Astrocyte (in vitro differentiated cells and primary cell): ENCODE results near the gene A4GALT. TPM values are rescaled to one million over a fixed set of nuclear protein-coding genes. Genes with fewer than 3 reads are reported as not detected.

Experiments used
- DNase-seq: peaks from one replicate; pipeline ENCODE4 v3.0.0-alpha.2; 2010; ENCODE audit warnings: low read depth
- FAIRE-seq: peaks from 2 replicates; lab custom pipeline; 2011; peaks lifted over from hg19 to GRCh38; lab: Jason Lieb, UNC
- H2AFZ ChIP-seq: 2 replicates; pipeline ENCODE4 v1.6.0; 2012; ENCODE audit warnings: low read depth, low read length, inconsistent platforms
- H3K27ac ChIP-seq: 2 replicates; pipeline ENCODE4 v1.5.1; 2011; ENCODE audit warnings: low read depth, low read length, inconsistent platforms
- H3K27me3 ChIP-seq: 2 replicates; pipeline ENCODE4 v1.6.0; 2011; ENCODE audit warnings: low read length, inconsistent platforms; ENCODE audit not compliant: insufficient read depth
- H3K36me3 ChIP-seq: 2 replicates; pipeline ENCODE4 v1.5.1; 2011; ENCODE audit warnings: low read length, inconsistent platforms; ENCODE audit not compliant: insufficient read depth
- H3K4me1 ChIP-seq: 2 replicates; pipeline ENCODE4 v1.5.1; 2011; ENCODE audit warnings: low read length, inconsistent platforms; ENCODE audit not compliant: insufficient read depth
- H3K4me2 ChIP-seq: 2 replicates; pipeline ENCODE4 v1.6.0; 2012; ENCODE audit warnings: low read length, inconsistent platforms
- H3K4me3 ChIP-seq: 2 replicates; pipeline ENCODE4 v1.5.1; 2011; ENCODE audit warnings: low read depth, mild to moderate bottlenecking, low read length, inconsistent platforms; ENCODE audit not compliant: insufficient read depth
- H3K79me2 ChIP-seq: 2 replicates; pipeline ENCODE4 v1.6.0; 2012; ENCODE audit warnings: mild to moderate bottlenecking, low read length, inconsistent platforms; ENCODE audit not compliant: insufficient read depth
- H3K9ac ChIP-seq: 2 replicates; pipeline ENCODE4 v1.6.0; 2012; ENCODE audit warnings: mild to moderate bottlenecking, low read length, inconsistent platforms
- H3K9me3 ChIP-seq: 2 replicates; pipeline ENCODE4 v1.5.1; 2012; ENCODE audit warnings: low read depth, mild to moderate bottlenecking, low read length, inconsistent platforms; ENCODE audit not compliant: insufficient read depth
- H4K20me1 ChIP-seq: 2 replicates; pipeline ENCODE4 v1.6.0; 2012; ENCODE audit warnings: low read length, inconsistent platforms; ENCODE audit not compliant: insufficient read depth
- H3K27ac Mint-ChIP-seq: one replicate; pipeline ENCODE4 v1.8.0; 2021; ENCODE audit warnings: mild to moderate bottlenecking, mixed read lengths; ENCODE audit not compliant: unreplicated experiment
- H3K27me3 Mint-ChIP-seq: one replicate; pipeline ENCODE4 v1.8.0; 2021; ENCODE audit warnings: low read depth, mixed read lengths; ENCODE audit not compliant: unreplicated experiment
- H3K36me3 Mint-ChIP-seq: one replicate; pipeline ENCODE4 v1.8.0; 2021; ENCODE audit warnings: low read depth, mixed read lengths; ENCODE audit not compliant: unreplicated experiment
- H3K4me1 Mint-ChIP-seq: one replicate; pipeline ENCODE4 v1.8.0; 2021; ENCODE audit warnings: low read depth, mixed read lengths; ENCODE audit not compliant: unreplicated experiment
- H3K4me3 Mint-ChIP-seq: one replicate; pipeline ENCODE4 v1.8.0; 2021; ENCODE audit warnings: mild to moderate bottlenecking, moderate library complexity, mixed read lengths; ENCODE audit not compliant: unreplicated experiment
- H3K9me3 Mint-ChIP-seq: one replicate; pipeline ENCODE4 v1.8.0; 2021; ENCODE audit warnings: mild to moderate bottlenecking, mixed read lengths; ENCODE audit not compliant: unreplicated experiment
- EZH2 ChIP-seq: IDR thresholded peaks from 2 replicates; pipeline ENCODE4 v1.6.1; 2012; ENCODE audit warnings: mild to moderate bottlenecking, low read length, inconsistent platforms; ENCODE audit not compliant: insufficient read depth
- total RNA-seq: library from RNA; stranded (reverse); gene quantifications from 2 replicates; pipeline ENCODE4 v1.2.1, GENCODE V29; 2021
- TF ChIP-seq, protein P1 (sequence below): IDR thresholded peaks from 2 replicates; pipeline ENCODE4 v1.5.1; 2011; ENCODE audit warnings: low read depth, mild to moderate bottlenecking, inconsistent platforms, low read length, moderate library complexity; ENCODE audit not compliant: insufficient read depth

The A4GALT gene
- total RNA-seq, 1 donor from 2014 or later, result 1.9 TPM

DNA sequence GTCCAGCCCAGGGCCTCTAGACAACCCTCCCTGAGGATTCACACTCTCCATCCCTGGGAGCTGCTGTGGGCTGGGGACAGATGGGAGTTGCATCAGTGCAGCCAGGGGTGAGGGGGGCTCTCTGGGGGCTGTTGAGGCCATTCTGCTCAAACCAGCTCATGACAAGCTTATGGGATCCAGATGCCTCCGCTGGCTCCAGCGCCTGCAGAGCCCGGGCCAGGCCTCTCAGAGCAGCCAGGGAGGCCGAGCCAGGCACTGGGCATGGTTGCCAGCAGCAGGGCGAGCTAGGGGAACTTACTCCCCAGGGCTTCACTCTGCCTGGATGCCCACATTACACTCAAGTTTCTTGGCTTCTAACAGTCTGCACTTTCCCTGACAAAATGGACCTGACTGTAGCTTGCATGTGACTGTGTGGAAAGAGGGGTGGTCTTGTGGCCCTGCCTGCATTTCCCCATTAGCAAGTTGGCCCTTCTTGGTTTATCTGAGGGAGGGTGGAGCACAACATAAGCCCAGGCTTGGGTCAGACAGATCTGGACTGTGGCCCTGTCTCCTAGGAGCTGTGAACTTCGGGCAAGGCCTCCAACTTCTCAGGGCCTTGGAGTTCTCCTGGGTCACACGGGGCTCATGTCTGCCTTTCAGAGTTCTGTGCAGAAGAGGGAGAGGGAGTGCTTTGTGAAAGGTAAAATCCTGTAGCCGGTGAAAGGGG is 36.9 kb downstream of the A4GALT start:
- no peak overlapping the region for H3K27ac ChIP-seq
- Mint-ChIP-seq H3K36me3 (no peaks in the 10 kb centered on the region), H3K27ac (no peak overlapping the region), H3K4me1 (peaks cover 13% of the 10 kb centered on the region), H3K9me3 (peaks cover 1% of the 10 kb centered on the region), H3K27me3 (peaks cover 22% of the 10 kb centered on the region), H3K4me3 (no peak overlapping the region)
- H3K9me3 ChIP-seq, result peaks cover 3% of the 10 kb centered on the region
- H3K79me2 ChIP-seq, result no peaks in the 10 kb centered on the region
- no peaks in the 10 kb centered on the region for H3K36me3 ChIP-seq
- DNase-seq (no peak), FAIRE-seq (no peak)
- H3K4me1 ChIP-seq, result peaks cover 18% of the 10 kb centered on the region
- no peak overlapping the region for H3K9ac ChIP-seq
- no peak overlapping the region for H3K4me3 ChIP-seq
- no peak overlapping the region for H2AFZ ChIP-seq
- no peak overlapping the region for H3K4me2 ChIP-seq
- TF ChIP-seq, protein P1, sequence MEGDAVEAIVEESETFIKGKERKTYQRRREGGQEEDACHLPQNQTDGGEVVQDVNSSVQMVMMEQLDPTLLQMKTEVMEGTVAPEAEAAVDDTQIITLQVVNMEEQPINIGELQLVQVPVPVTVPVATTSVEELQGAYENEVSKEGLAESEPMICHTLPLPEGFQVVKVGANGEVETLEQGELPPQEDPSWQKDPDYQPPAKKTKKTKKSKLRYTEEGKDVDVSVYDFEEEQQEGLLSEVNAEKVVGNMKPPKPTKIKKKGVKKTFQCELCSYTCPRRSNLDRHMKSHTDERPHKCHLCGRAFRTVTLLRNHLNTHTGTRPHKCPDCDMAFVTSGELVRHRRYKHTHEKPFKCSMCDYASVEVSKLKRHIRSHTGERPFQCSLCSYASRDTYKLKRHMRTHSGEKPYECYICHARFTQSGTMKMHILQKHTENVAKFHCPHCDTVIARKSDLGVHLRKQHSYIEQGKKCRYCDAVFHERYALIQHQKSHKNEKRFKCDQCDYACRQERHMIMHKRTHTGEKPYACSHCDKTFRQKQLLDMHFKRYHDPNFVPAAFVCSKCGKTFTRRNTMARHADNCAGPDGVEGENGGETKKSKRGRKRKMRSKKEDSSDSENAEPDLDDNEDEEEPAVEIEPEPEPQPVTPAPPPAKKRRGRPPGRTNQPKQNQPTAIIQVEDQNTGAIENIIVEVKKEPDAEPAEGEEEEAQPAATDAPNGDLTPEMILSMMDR, result no peak
- TF ChIP-seq EZH2, result no peak
- no peaks in the 10 kb centered on the region for H3K27me3 ChIP-seq
- no peaks in the 10 kb centered on the region for H4K20me1 ChIP-seq

DNA sequence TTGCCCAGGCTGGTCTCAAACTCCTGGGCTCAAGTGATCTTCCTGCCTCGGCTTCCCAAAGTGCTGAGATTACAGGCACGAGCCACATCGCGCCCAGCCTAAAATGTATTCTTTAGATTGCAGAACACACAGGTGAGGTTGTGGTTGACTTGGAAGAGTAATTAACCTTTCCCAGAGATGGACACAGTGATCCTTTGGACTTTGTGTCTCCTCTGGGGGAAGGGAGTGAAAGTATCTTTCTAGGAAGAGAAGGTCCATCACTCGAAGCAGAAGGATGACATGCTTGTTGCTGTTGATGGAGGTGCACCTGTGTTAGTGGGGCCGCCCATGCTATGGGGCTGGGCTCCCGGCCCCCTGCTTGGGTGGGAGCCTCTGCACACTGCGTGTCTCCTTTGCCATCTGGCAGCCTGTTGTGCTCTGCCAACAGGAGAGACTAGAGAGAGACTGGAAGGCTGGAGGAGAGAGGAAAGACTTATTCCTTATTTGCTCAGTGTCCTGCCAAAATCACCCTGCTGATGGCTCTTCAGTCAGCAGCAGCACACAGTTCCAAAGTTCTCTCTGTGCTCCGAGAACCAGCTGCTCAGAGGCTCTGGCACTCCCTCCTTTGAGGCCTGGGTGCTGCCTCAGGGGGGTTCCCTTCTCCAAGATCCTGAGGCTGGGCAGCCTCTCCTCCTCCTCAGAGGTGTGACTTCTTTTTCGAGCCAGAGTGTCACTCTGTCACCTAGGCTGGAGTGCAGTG is 38.4 kb downstream of the A4GALT start:
- Mint-ChIP-seq H3K4me3 (no peak overlapping the region), H3K9me3 (peaks cover 5% of the 10 kb centered on the region), H3K36me3 (peaks cover 5% of the 10 kb centered on the region), H3K27ac (peak overlapping the region; percentile 78), H3K4me1 (peaks cover 9% of the 10 kb centered on the region), H3K27me3 (peaks cover 22% of the 10 kb centered on the region)
- Histone ChIP-seq H3K27me3 (no peaks in the 10 kb centered on the region), H3K36me3 (no peaks in the 10 kb centered on the region), H3K9me3 (peaks cover 3% of the 10 kb centered on the region), H2AFZ (no peak overlapping the region), H3K4me2 (no peak overlapping the region), H3K27ac (no peak overlapping the region), H3K9ac (no peak overlapping the region), H4K20me1 (no peaks in the 10 kb centered on the region), H3K4me3 (no peak overlapping the region), H3K79me2 (no peaks in the 10 kb centered on the region), H3K4me1 (peaks cover 9% of the 10 kb centered on the region)
- FAIRE-seq (no peak), DNase-seq (no peak)
- TF ChIP-seq, protein P1, result no peak
- no peak for TF ChIP-seq EZH2

- Mint-ChIP-seq H3K4me3 (peak overlapping the region; percentile 21), H3K27ac (peak overlapping the region; percentile 88), H3K4me1 (peaks cover 9% of the 10 kb centered on the region), H3K36me3 (peaks cover 5% of the 10 kb centered on the region), H3K9me3 (peaks cover 5% of the 10 kb centered on the region), H3K27me3 (peaks cover 18% of the 10 kb centered on the region)
- peak overlapping the region; percentile 11 for H3K4me3 ChIP-seq
- H4K20me1 ChIP-seq, result no peaks in the 10 kb centered on the region
- FAIRE-seq (peak; percentile 98), DNase-seq (peak; percentile 92)
- H3K36me3 ChIP-seq, result no peaks in the 10 kb centered on the region
- H3K27ac ChIP-seq, result peak overlapping the region; percentile 70
- no peaks in the 10 kb centered on the region for H3K27me3 ChIP-seq
- no peak for TF ChIP-seq EZH2
- TF ChIP-seq, protein P1, result no peak
- H3K4me1 ChIP-seq, result peaks cover 9% of the 10 kb centered on the region
- H3K4me2 ChIP-seq, result peak overlapping the region; percentile 64
- peak overlapping the region; percentile 28 for H3K9ac ChIP-seq
- H2AFZ ChIP-seq, result peak overlapping the region; percentile 70
- H3K9me3 ChIP-seq, result peaks cover 3% of the 10 kb centered on the region
- H3K79me2 ChIP-seq, result no peaks in the 10 kb centered on the region
These were observed 40.0 kb downstream of the A4GALT start for GRCh38 chr22:42680648-42681047.
